HEK293 (cell line): ENCODE data around the gene CCDC9B.

Experiments used
- AEBP2 ChIP-seq: fragments of 450-650 bp; formaldehyde crosslinking; IDR thresholded peaks from 2 replicates; pipeline ENCODE4 v1.5.1; 2016; ENCODE audit warnings: missing biosample characterization, missing genetic modification characterization, borderline replicate concordance
- BCL11A ChIP-seq: fragments of 450-650 bp; formaldehyde crosslinking; IDR thresholded peaks from 2 replicates; pipeline ENCODE4 v1.5.1; 2016; ENCODE audit warnings: low read depth, missing biosample characterization, missing genetic modification characterization
- GLI2 ChIP-seq: fragments of 450-650 bp; formaldehyde crosslinking; IDR thresholded peaks from 2 replicates; pipeline ENCODE4; 2017; ENCODE audit warnings: missing biosample characterization, missing genetic modification characterization, low read depth, borderline replicate concordance
- KLF1 ChIP-seq: fragments of 450-650 bp; formaldehyde crosslinking; IDR thresholded peaks from 2 replicates; pipeline ENCODE4 v1.5.1; 2016; ENCODE audit warnings: missing biosample characterization, missing genetic modification characterization
- KLF10 ChIP-seq: fragments of 450-650 bp; IDR thresholded peaks from 2 replicates; pipeline ENCODE4 v1.5.1; 2018; ENCODE audit warnings: missing biosample characterization, mild to moderate bottlenecking, missing genetic modification characterization
- PBX3 ChIP-seq: sonication (generic); formaldehyde crosslinking; IDR thresholded peaks from 2 replicates; pipeline ENCODE4 v1.8.1; 2022; ENCODE audit warnings: mild to moderate bottlenecking, moderate library complexity, missing genetic modification reagents
- PRDM4 ChIP-seq: fragments of 450-650 bp; formaldehyde crosslinking; IDR thresholded peaks from 2 replicates; pipeline ENCODE4 v1.5.1; 2017; ENCODE audit warnings: missing biosample characterization, missing genetic modification characterization
- RBAK ChIP-seq: fragments of 450-650 bp; formaldehyde crosslinking; IDR thresholded peaks from 2 replicates; pipeline ENCODE4 v1.5.1; 2016; ENCODE audit warnings: missing biosample characterization, missing genetic modification characterization
- SCRT1 ChIP-seq: fragments of 450-650 bp; formaldehyde crosslinking; IDR thresholded peaks from 2 replicates; pipeline ENCODE4 v1.5.1; 2016; ENCODE audit warnings: missing biosample characterization, missing genetic modification characterization, borderline replicate concordance
- TCF7L2 ChIP-seq: IDR thresholded peaks from 2 replicates; pipeline ENCODE4 v1.6.1; 2011; ENCODE audit warnings: low read depth, mild to moderate bottlenecking, inconsistent platforms, low read length, moderate library complexity, borderline replicate concordance
- TRIM28 ChIP-seq: IDR thresholded peaks from 2 replicates; pipeline ENCODE4 v1.6.1; 2011; ENCODE audit warnings: low read length, control low read depth, borderline replicate concordance
- ZBTB11 ChIP-seq: fragments of 450-650 bp; formaldehyde crosslinking; conservative IDR thresholded peaks from 2 replicates; pipeline ENCODE4 v1.5.1; 2016; ENCODE audit warnings: low read depth, missing biosample characterization, missing genetic modification characterization
- ZFP3 ChIP-seq: fragments of 450-650 bp; formaldehyde crosslinking; IDR thresholded peaks from 2 replicates; pipeline ENCODE4 v1.5.1; 2016; ENCODE audit warnings: low read depth, missing biosample characterization, missing genetic modification characterization
- ZNF112 ChIP-seq: fragments of 450-650 bp; formaldehyde crosslinking; IDR thresholded peaks from 2 replicates; pipeline ENCODE4 v1.5.0; 2017; ENCODE audit warnings: missing biosample characterization, missing genetic modification characterization
- ZNF174 ChIP-seq: fragments of 450-650 bp; formaldehyde crosslinking; IDR thresholded peaks from 2 replicates; pipeline ENCODE4 v1.5.0; 2017; ENCODE audit warnings: missing biosample characterization, mild to moderate bottlenecking, missing genetic modification characterization
- ZNF19 ChIP-seq: fragments of 450-650 bp; formaldehyde crosslinking; IDR thresholded peaks from 2 replicates; pipeline ENCODE4; 2016; ENCODE audit warnings: missing biosample characterization, missing genetic modification characterization, low read depth
- ZNF223 ChIP-seq: fragments of 450-650 bp; formaldehyde crosslinking; IDR thresholded peaks from 2 replicates; pipeline ENCODE4 v1.5.1; 2016; ENCODE audit warnings: missing biosample characterization, missing genetic modification characterization
- ZNF324 ChIP-seq: fragments of 450-650 bp; formaldehyde crosslinking; IDR thresholded peaks from 2 replicates; pipeline ENCODE4 v1.5.1; 2016; ENCODE audit warnings: missing biosample characterization, missing genetic modification characterization
- ZNF398 ChIP-seq: fragments of 450-650 bp; formaldehyde crosslinking; IDR thresholded peaks from 2 replicates; pipeline ENCODE4 v1.5.1; 2017; ENCODE audit warnings: missing biosample characterization, missing genetic modification characterization
- ZNF473 ChIP-seq: fragments of 450-650 bp; formaldehyde crosslinking; IDR thresholded peaks from 2 replicates; pipeline ENCODE4 v1.5.1; 2017; ENCODE audit warnings: missing biosample characterization, missing genetic modification characterization
- ZNF521 ChIP-seq: fragments of 450-650 bp; formaldehyde crosslinking; IDR thresholded peaks from 2 replicates; pipeline ENCODE4 v1.5.1; 2017; ENCODE audit warnings: missing biosample characterization, mild to moderate bottlenecking, missing genetic modification characterization
- ZNF621 ChIP-seq: fragments of 450-650 bp; formaldehyde crosslinking; IDR thresholded peaks from 2 replicates; pipeline ENCODE4 v1.5.1; 2017; ENCODE audit warnings: missing biosample characterization, missing genetic modification characterization
- ZNF701 ChIP-seq: fragments of 450-650 bp; formaldehyde crosslinking; IDR thresholded peaks from 2 replicates; pipeline ENCODE4 v1.5.1; 2016; ENCODE audit warnings: missing biosample characterization, missing genetic modification characterization
- ZNF76 ChIP-seq: fragments of 450-650 bp; formaldehyde crosslinking; IDR thresholded peaks from 2 replicates; pipeline ENCODE4; 2016; ENCODE audit warnings: low read depth, missing biosample characterization, missing genetic modification characterization, borderline replicate concordance
- ZNF843 ChIP-seq: fragments of 450-650 bp; formaldehyde crosslinking; IDR thresholded peaks from 2 replicates; pipeline ENCODE4 v1.5.1; 2016; ENCODE audit warnings: missing biosample characterization, missing genetic modification characterization
- ZSCAN23 ChIP-seq: fragments of 450-650 bp; formaldehyde crosslinking; IDR thresholded peaks from 2 replicates; pipeline ENCODE4 v1.5.1; 2016; ENCODE audit warnings: missing biosample characterization, missing genetic modification characterization
- TF ChIP-seq, protein P1 (sequence below): fragments of 450-650 bp; formaldehyde crosslinking; IDR thresholded peaks from 2 replicates; pipeline ENCODE4 v1.5.1; 2017; ENCODE audit warnings: missing biosample characterization, missing genetic modification characterization

The CCDC9B gene

DNA sequence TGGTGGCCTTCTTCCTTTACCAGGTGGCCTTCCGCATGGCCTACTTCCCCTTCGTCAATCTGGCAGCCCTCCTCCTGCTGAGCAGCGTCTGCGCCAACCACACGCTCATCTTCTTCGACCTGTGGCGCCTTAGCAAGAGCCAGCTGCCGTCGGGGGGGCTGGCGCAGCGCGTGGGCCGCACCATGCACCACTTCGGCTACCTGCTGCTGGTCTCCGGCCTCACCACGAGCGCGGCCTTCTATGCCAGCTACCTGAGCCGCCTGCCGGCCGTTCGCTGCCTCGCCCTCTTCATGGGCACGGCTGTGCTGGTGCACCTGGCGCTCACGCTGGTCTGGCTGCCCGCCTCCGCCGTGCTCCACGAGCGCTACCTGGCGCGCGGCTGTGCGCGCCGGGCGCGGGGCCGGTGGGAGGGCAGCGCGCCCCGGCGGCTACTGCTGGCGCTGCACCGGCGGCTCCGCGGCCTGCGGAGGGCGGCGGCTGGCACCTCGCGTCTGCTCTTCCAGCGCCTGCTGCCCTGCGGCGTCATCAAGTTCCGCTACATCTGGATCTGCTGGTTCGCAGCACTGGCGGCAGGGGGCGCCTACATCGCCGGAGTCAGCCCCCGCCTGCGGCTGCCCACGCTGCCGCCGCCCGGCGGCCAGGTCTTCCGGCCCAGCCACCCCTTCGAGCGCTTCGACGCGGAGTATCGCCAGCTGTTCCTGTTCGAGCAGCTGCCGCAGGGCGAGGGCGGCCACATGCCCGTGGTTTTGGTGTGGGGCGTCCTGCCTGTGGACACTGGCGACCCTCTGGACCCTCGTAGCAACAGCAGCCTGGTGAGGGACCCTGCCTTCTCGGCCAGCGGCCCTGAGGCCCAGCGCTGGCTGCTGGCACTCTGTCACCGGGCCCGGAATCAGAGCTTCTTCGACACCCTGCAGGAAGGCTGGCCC, 27.2 kb upstream of the CCDC9B start (continued):
- TF ChIP-seq ZBTB11 (tag by site-specific recombination) (no peak; the same call in 1 of the 2 replicates), ZNF701 (no peak), ZNF174 (tag by site-specific recombination) (no peak), KLF1 (tag by site-specific recombination) (peak; percentile 34; the same call in 1 of the 2 replicates), RBAK (tag by site-specific recombination) (no peak), ZNF843 (tag by site-specific recombination) (no peak), SCRT1 (tag by site-specific recombination) (no peak), KLF10 (tag by site-specific recombination) (no peak), ZNF521 (no peak), BCL11A (tag by site-specific recombination) (no peak), ZNF621 (tag by site-specific recombination) (no peak), ZNF473 (tag by site-specific recombination) (no peak), GLI2 (no peak), ZNF76 (tag by site-specific recombination) (peak; percentile 28; the same call in 1 of the 2 replicates), ZNF324 (tag by site-specific recombination) (no peak; the same call in 1 of the 2 replicates), TRIM28 (no peak), ZNF19 (tag by site-specific recombination) (no peak), ZNF112 (tag by site-specific recombination) (no peak), TCF7L2 (no peak), ZNF223 (tag by site-specific recombination) (no peak), ZFP3 (tag by site-specific recombination) (no peak), ZNF398 (no peak), ZSCAN23 (tag by site-specific recombination) (no peak), PRDM4 (no peak), PBX3 (CRISPR knock-in tag) (no peak), AEBP2 (tag by site-specific recombination) (no peak)
- TF ChIP-seq, protein P1, sequence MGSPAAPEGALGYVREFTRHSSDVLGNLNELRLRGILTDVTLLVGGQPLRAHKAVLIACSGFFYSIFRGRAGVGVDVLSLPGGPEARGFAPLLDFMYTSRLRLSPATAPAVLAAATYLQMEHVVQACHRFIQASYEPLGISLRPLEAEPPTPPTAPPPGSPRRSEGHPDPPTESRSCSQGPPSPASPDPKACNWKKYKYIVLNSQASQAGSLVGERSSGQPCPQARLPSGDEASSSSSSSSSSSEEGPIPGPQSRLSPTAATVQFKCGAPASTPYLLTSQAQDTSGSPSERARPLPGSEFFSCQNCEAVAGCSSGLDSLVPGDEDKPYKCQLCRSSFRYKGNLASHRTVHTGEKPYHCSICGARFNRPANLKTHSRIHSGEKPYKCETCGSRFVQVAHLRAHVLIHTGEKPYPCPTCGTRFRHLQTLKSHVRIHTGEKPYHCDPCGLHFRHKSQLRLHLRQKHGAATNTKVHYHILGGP (tag by site-specific recombination), result no peak
- TF ChIP-seq, all 188 proteins: peak for 31
